NB4 (cell line): ENCODE data around the gene ZNF491.

ENCODE experiments used
- MYC ChIP-seq: IDR thresholded peaks from 2 replicates; pipeline ENCODE4 v1.6.1; 2011; ENCODE audit warnings: low read depth, low read length
- POLR2A ChIP-seq: IDR thresholded peaks from 2 replicates; pipeline ENCODE4 v1.6.1; 2011; ENCODE audit warnings: mild to moderate bottlenecking; ENCODE audit not compliant: insufficient read length; ENCODE audit errors: extremely low read depth
- TF ChIP-seq, protein P1 (sequence below): IDR thresholded peaks from one replicate; pipeline ENCODE4 v1.5.1; 2012; ENCODE audit warnings: low read depth, low read length
- TF ChIP-seq, protein P2 (sequence below): IDR thresholded peaks from 2 replicates; pipeline ENCODE4 v1.6.1; 2011; ENCODE audit warnings: low read depth, low read length

DNA sequence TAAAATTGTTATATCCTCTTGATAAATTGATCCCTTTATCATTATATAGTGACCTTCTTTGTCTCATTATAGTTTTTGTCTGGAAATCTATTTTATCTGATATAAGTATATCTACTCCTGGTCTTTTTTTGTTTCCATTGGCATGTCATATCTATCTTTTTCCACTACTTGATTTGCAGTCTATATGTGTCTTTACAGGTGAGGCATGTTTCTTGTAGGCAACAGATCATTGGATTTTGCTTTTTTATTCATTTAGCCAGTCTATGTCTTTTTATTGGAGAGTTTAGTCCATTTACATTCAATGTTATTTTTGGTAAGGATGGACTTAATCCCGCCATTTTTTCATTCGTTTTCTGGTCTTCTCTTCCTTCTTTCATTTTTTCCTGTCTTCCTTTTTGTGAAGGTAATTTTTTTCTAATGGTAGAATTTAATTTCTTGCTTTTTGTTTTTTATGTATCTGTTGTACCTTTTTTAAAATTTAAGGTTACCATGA is 46.0 kb upstream of the ZNF491 start:
- TF ChIP-seq, protein P1, sequence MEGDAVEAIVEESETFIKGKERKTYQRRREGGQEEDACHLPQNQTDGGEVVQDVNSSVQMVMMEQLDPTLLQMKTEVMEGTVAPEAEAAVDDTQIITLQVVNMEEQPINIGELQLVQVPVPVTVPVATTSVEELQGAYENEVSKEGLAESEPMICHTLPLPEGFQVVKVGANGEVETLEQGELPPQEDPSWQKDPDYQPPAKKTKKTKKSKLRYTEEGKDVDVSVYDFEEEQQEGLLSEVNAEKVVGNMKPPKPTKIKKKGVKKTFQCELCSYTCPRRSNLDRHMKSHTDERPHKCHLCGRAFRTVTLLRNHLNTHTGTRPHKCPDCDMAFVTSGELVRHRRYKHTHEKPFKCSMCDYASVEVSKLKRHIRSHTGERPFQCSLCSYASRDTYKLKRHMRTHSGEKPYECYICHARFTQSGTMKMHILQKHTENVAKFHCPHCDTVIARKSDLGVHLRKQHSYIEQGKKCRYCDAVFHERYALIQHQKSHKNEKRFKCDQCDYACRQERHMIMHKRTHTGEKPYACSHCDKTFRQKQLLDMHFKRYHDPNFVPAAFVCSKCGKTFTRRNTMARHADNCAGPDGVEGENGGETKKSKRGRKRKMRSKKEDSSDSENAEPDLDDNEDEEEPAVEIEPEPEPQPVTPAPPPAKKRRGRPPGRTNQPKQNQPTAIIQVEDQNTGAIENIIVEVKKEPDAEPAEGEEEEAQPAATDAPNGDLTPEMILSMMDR, result no peak
- no peak for TF ChIP-seq POLR2A
- TF ChIP-seq, protein P2, sequence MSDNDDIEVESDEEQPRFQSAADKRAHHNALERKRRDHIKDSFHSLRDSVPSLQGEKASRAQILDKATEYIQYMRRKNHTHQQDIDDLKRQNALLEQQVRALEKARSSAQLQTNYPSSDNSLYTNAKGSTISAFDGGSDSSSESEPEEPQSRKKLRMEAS, result no peak
- TF ChIP-seq MYC, result no peak
